HCT116 (cell line): ENCODE measurements around the gene ELL2. TPM values are rescaled to one million over a fixed set of nuclear protein-coding genes. Genes with fewer than 3 reads are reported as not detected.
"Not testable (repeated sequence)": the region's sequence is repeated elsewhere in the genome, so short reads cannot be mapped to it uniquely, and the experiment has no call there.

Experiments used
- ATAC-seq: fragments of 200-7000 bp; cut with Tn5 transposase; 2 replicates; pipeline ENCODE4 v1.9.1; 2020; ENCODE audit warnings: mild to moderate bottlenecking, moderate library complexity
- BruUV-seq: library from RNA; stranded (reverse); fragments of 400-500 nt; replicated peaks from 2 replicates; lab custom pipeline; 2021; lab: Mats Ljungman, UMichigan
- CTCF ChIA-PET: fragments of 300-600 bp; sonication (Branson Sonifier 250); formaldehyde crosslinking; loops from one replicate; lab custom pipeline; 2021; ENCODE audit warnings: antibody characterized with exemption; lab: Charles Lee
- POLR2A ChIA-PET: fragments of 300-600, 350-600 bp; sonication (Branson Sonifier 250); formaldehyde crosslinking; loops from one replicate; lab custom pipeline; 2021; ENCODE audit warnings: antibody characterized with exemption; lab: Charles Lee
- RAD21 ChIA-PET, 2 experiments: fragments of 300-600 bp; sonication (Branson Sonifier 250); formaldehyde crosslinking; loops; one replicate each; lab custom pipeline; 2023; ENCODE audit warnings: low total read pairs in 2 of 2; ENCODE audit not compliant: uncharacterized antibody in 2 of 2, unreplicated experiment in 2 of 2, low non-redundant PET in 1 of 2; lab: Charles Lee
- DNase-seq: peaks from one replicate; pipeline ENCODE4 v3.0.0-alpha.2; 2010; ENCODE audit warnings: low read depth, low spot score
- H2AFZ ChIP-seq: fragments of 200-600 bp; shearing (Covaris generic), sonication (generic); 2 replicates; pipeline ENCODE4 v1.6.1; 2017; ENCODE audit warnings: low read depth, mixed run types, mixed read lengths, antibody characterized with exemption, low read length; ENCODE audit not compliant: poor library complexity, severe bottlenecking
- H3K27ac ChIP-seq: 2 replicates; pipeline ENCODE4 v1.5.1; 2012; ENCODE audit warnings: low read depth, low read length
- H3K27me3 ChIP-seq: fragments of 200-600 bp; sonication (generic); 2 replicates; pipeline ENCODE4 v1.6.1; 2016; ENCODE audit warnings: mixed run types, low read length, mixed read lengths; ENCODE audit not compliant: insufficient read depth
- H3K36me3 ChIP-seq, 2 experiments: fragments of 200-500 bp in 1 of 2; fragments of 200-600 bp in 1 of 2; sonication (Bioruptor generic) in 1 of 2; sonication (generic) in 1 of 2; 2 replicates each; pipeline versions ENCODE4 v1.5.1 to v1.6.1; 2014 to 2016; ENCODE audit warnings: low read length in 2 of 2, inconsistent platforms in 1 of 2, mixed read lengths in 1 of 2, mixed run types in 1 of 2; ENCODE audit not compliant: insufficient read depth in 2 of 2, control insufficient read depth in 1 of 2
- H3K4me1 ChIP-seq, 2 experiments: fragments of 200-600 bp in 1 of 2; sonication (generic) in 1 of 2; 2 replicates each; pipeline versions ENCODE4 v1.5.1 to v1.6.1; 2012 to 2017; ENCODE audit warnings: low read length in 2 of 2, inconsistent platforms in 1 of 2, mild to moderate bottlenecking in 1 of 2, mixed read lengths in 1 of 2, mixed run types in 1 of 2, moderate library complexity in 1 of 2; ENCODE audit not compliant: insufficient read depth in 2 of 2, control insufficient read depth in 1 of 2
- H3K4me2 ChIP-seq: fragments of 200-600 bp; sonication (generic); 2 replicates; pipeline ENCODE4 v1.6.1; 2017; ENCODE audit warnings: mixed run types, low read length, mixed read lengths
- H3K4me3 ChIP-seq, 2 experiments: fragments of 200-600 bp in 1 of 2; sonication (generic) in 1 of 2; replicated peaks in 1 of 2; 2 replicates each; pipeline ENCODE4 v1.5.1; 2011 to 2016; ENCODE audit warnings: low read length in 2 of 2, control low read depth in 1 of 2, low read depth in 1 of 2, mild to moderate bottlenecking in 1 of 2, mixed read lengths in 1 of 2, mixed run types in 1 of 2
- H3K79me2 ChIP-seq: fragments of 200-600 bp; sonication (generic); 2 replicates; pipeline ENCODE4 v1.6.1; 2017; ENCODE audit warnings: mild to moderate bottlenecking, mixed run types, low read length, moderate library complexity, mixed read lengths; ENCODE audit not compliant: insufficient read depth
- H3K9ac ChIP-seq: fragments of 200-600 bp; sonication (generic); 2 replicates; pipeline ENCODE4 v1.6.1; 2016; ENCODE audit warnings: low read length, mixed read lengths
- H3K9me2 ChIP-seq: fragments of 200-600 bp; sonication (generic), shearing (Covaris generic); 2 replicates; pipeline ENCODE4 v1.6.1; 2017; ENCODE audit warnings: mixed run types, mild to moderate bottlenecking, moderate library complexity; ENCODE audit not compliant: insufficient read depth
- H3K9me3 ChIP-seq, 2 experiments: fragments of 200-500 bp in 1 of 2; fragments of 200-600 bp in 1 of 2; sonication (Bioruptor generic) in 1 of 2; sonication (generic) in 1 of 2; 2 replicates each; pipeline ENCODE4 v1.6.1; 2014 to 2017; ENCODE audit warnings: low read length in 2 of 2, mixed read lengths in 2 of 2, inconsistent platforms in 1 of 2, low read depth in 1 of 2, mild to moderate bottlenecking in 1 of 2, mixed run types in 1 of 2, moderate library complexity in 1 of 2; ENCODE audit not compliant: control insufficient read depth in 1 of 2, insufficient read depth in 1 of 2
- H4K20me1 ChIP-seq: fragments of 200-600 bp; sonication (generic), shearing (Covaris generic); 2 replicates; pipeline ENCODE4 v1.6.1; 2017; ENCODE audit warnings: mixed run types, mild to moderate bottlenecking, moderate library complexity; ENCODE audit not compliant: insufficient read depth
- CBX3 ChIP-seq: IDR thresholded peaks from 2 replicates; pipeline ENCODE4 v1.6.1; 2012; ENCODE audit warnings: low read depth
- CTCF ChIP-seq, 3 experiments: fragments of 200-600 bp in 1 of 3; sonication (generic) in 1 of 3; IDR thresholded peaks in 2 of 3; conservative IDR thresholded peaks in 1 of 3; 2 replicates each; pipeline ENCODE4 v1.5.1; 2012 to 2017; ENCODE audit warnings: low read depth in 2 of 3, low read length in 2 of 3, antibody characterized with exemption in 1 of 3, borderline replicate concordance in 1 of 3, control low read depth in 1 of 3, mild to moderate bottlenecking in 1 of 3, mixed read lengths in 1 of 3, mixed run types in 1 of 3, moderate library complexity in 1 of 3; ENCODE audit not compliant: insufficient read depth in 1 of 3
- ELF1 ChIP-seq: IDR thresholded peaks from 2 replicates; pipeline ENCODE4 v1.6.1; 2012; ENCODE audit warnings: low read depth, borderline replicate concordance
- EZH2 ChIP-seq: fragments of 200-600 bp; sonication (generic); IDR thresholded peaks from 2 replicates; pipeline ENCODE4 v1.6.1; 2017; ENCODE audit warnings: antibody characterized with exemption, mixed run types
- EZH2phosphoT487 ChIP-seq: fragments of 200-600 bp; IDR thresholded peaks from 2 replicates; pipeline ENCODE4 v1.6.1; 2018; ENCODE audit warnings: antibody characterized with exemption, borderline replicate concordance
- JUND ChIP-seq: IDR thresholded peaks from 2 replicates; pipeline ENCODE4 v1.6.1; 2012
- RAD21 ChIP-seq: IDR thresholded peaks from 2 replicates; pipeline ENCODE4 v1.6.1; 2012; ENCODE audit warnings: low read depth, mild to moderate bottlenecking
- SP1 ChIP-seq: IDR thresholded peaks from 2 replicates; pipeline ENCODE4 v1.6.1; 2012; ENCODE audit warnings: low read depth
- SRF ChIP-seq: IDR thresholded peaks from 2 replicates; pipeline ENCODE4 v1.6.1; 2012; ENCODE audit warnings: low read depth
- TCF7L2 ChIP-seq: IDR thresholded peaks from 2 replicates; pipeline ENCODE4 v1.7.0; 2011; ENCODE audit warnings: borderline replicate concordance, inconsistent platforms; ENCODE audit not compliant: insufficient read depth, insufficient read length; ENCODE audit errors: extremely low read depth
- YY1 ChIP-seq: IDR thresholded peaks from 2 replicates; pipeline ENCODE4 v1.6.1; 2011; ENCODE audit warnings: low read length, low read depth, moderate library complexity, mild to moderate bottlenecking; ENCODE audit not compliant: insufficient replicate concordance; ENCODE audit errors: extremely low read depth
- ZFX ChIP-seq: fragments of 450-650 bp; IDR thresholded peaks from 2 replicates; pipeline ENCODE4 v1.6.1; 2017
- intact Hi-C: fragments of 100-400 bp; cut with micrococcal nuclease; formaldehyde crosslinking; loops from 2 replicates; pipeline ENCODE4 v1.10.0; 2022
- total RNA-seq: library from RNA; stranded (reverse); gene quantifications from one replicate; pipeline ENCODE4 v1.2.1, GENCODE V29; 2021; ENCODE audit not compliant: unreplicated experiment

ELL2 gene
- total RNA-seq, 1 experiment from 2014 or later: 29.8 TPM

GRCh38 chr5:95906398-95906797, 55.3 kb downstream of the ELL2 start:
- H3K9me3 ChIP-seq, H2AFZ ChIP-seq, intact Hi-C loops, H3K27ac ChIP-seq, DNase-seq, BruUV-seq, H3K4me2 ChIP-seq, H4K20me1 ChIP-seq, H3K79me2 ChIP-seq, RAD21 ChIA-PET, H3K36me3 ChIP-seq, POLR2A ChIA-PET, H3K9ac ChIP-seq, H3K4me3 ChIP-seq, H3K27me3 ChIP-seq, H3K9me2 ChIP-seq, ATAC-seq: not testable (repeated sequence)
- CTCF ChIA-PET: interaction anchor here (1.2 kb wide), 1 partner anchor 14 kb away, joined by 3 read pairs; no protein-coding TSS in a partner anchor
- peaks cover 0 to 11% of the 10 kb centered on the region in 2 experiments; a peak in 2 of 4 replicates for H3K4me1 ChIP-seq

- no peak overlapping the region for H3K4me3 ChIP-seq
- no peak overlapping the region for H3K27ac ChIP-seq
- ATAC-seq (no peak), DNase-seq (no peak)
- H4K20me1 ChIP-seq: no peaks in the 10 kb centered on the region
- BruUV-seq: no TSS peak
- no peak for TF ChIP-seq EZH2
- no peak for TF ChIP-seq EZH2phosphoT487
- no peak for TF ChIP-seq YY1
- no peak for TF ChIP-seq JUND
- TF ChIP-seq RAD21: no peak
- no peak for TF ChIP-seq CTCF (IDR thresholded peaks at IDR 0.05 in 2 of 3, conservative IDR thresholded peaks at IDR 0.05 in 1 of 3; ENCODE audit: borderline replicate concordance in 1 of 3, insufficient read depth in 1 of 3, low read depth in 2 of 3, low read length in 2 of 3)
- no peak for TF ChIP-seq ZFX
- no peak for TF ChIP-seq ELF1
- no peak for TF ChIP-seq SP1
- TF ChIP-seq CBX3: no peak
- no peak for TF ChIP-seq TCF7L2
- no peak for TF ChIP-seq SRF
- no peak overlapping the region for H2AFZ ChIP-seq
- no peaks in the 10 kb centered on the region for H3K79me2 ChIP-seq
- peaks cover 0 to 12% of the 10 kb centered on the region in 2 experiments; a peak in 2 of 4 replicates for H3K4me1 ChIP-seq
- H3K9ac ChIP-seq: no peak overlapping the region
- CTCF ChIA-PET: interaction anchor here (0.6 kb wide), 1 partner anchor 10 kb away, joined by 3 read pairs; no protein-coding TSS in a partner anchor
- no peaks in the 10 kb centered on the region for H3K9me3 ChIP-seq
- RAD21 ChIA-PET: no interaction called here
- intact Hi-C loops: no loop called here
- H3K27me3 ChIP-seq: no peaks in the 10 kb centered on the region
- 0 out of 2 replicates have a peak, but pooled peaks cover 4% of the 10 kb centered on the region for H3K9me2 ChIP-seq
- H3K36me3 ChIP-seq: no peaks in the 10 kb centered on the region; a peak in 1 of 4 replicates
- H3K4me2 ChIP-seq: no peak overlapping the region
- POLR2A ChIA-PET: no interaction called here
Observed at GRCh38 chr5:95904827-95905226, 56.8 kb downstream of the ELL2 start.
